Neural crest cell (in vitro differentiated cells): ENCODE results near the gene ETV4. TPM values are rescaled to one million over a fixed set of nuclear protein-coding genes. Genes with fewer than 3 reads are reported as not detected.

Experiments
- DNase-seq: peaks from one replicate; pipeline ENCODE4 v3.0.0; 2021; ENCODE audit warnings: low read depth, mixed read lengths, low spot score
- H3K27ac Mint-ChIP-seq: one replicate; pipeline ENCODE4 v1.8.0; 2021; ENCODE audit warnings: mild to moderate bottlenecking, mixed read lengths; ENCODE audit not compliant: unreplicated experiment
- H3K27me3 Mint-ChIP-seq: 2 replicates; pipeline ENCODE4 v1.8.0; 2021; ENCODE audit warnings: low read depth, mild to moderate bottlenecking, mixed read lengths
- H3K36me3 Mint-ChIP-seq: 2 replicates; pipeline ENCODE4 v1.8.0; 2021; ENCODE audit warnings: low read depth, mild to moderate bottlenecking, mixed read lengths
- H3K4me1 Mint-ChIP-seq: 2 replicates; pipeline ENCODE4 v1.8.0; 2021; ENCODE audit warnings: mixed read lengths
- H3K4me3 Mint-ChIP-seq: one replicate; pipeline ENCODE4 v1.8.0; 2021; ENCODE audit warnings: mild to moderate bottlenecking, mixed read lengths
- H3K9me3 Mint-ChIP-seq: 2 replicates; pipeline ENCODE4 v1.8.0; 2021; ENCODE audit warnings: mixed read lengths
- long read RNA-seq: library from polyadenylated mRNA; unstranded; transcript quantifications from one replicate; pipeline ENCODE4 v2.0.0, GENCODE V29; 2020
- total RNA-seq: library from RNA; stranded (reverse); gene quantifications from 2 replicates; pipeline ENCODE4 v1.2.1, GENCODE V29; 2021
- TF ChIP-seq, protein P1 (sequence below): fragments of 200-600 bp; sonication (generic); conservative IDR thresholded peaks from 2 replicates; pipeline ENCODE4 v1.5.0; 2021; ENCODE audit warnings: antibody characterized with exemption, mild to moderate bottlenecking

ETV4 gene
- total RNA-seq = 55.0 and 59.6 TPM in 2 replicates
- long read RNA-seq, partial matches to known transcripts = 1 of 4 reads
- long read RNA-seq, other reads (novel, unspliced or antisense) = 3 of 4 reads

GRCh38 chr17:43546319-43547188, at the start of gene ETV4:
Gene ETV4, minus strand, starts transcription at chr17:43546340. Its CDS starts 723 bp downstream, at chr17:43545617.
- peak; percentile 93 for DNase-seq
- Mint-ChIP-seq H3K27ac (peak within 1 kb of the TSS; percentile 96), H3K4me1 (peaks cover 70% of the 10 kb centered on the region), H3K4me3 (peak within 1 kb of the TSS; percentile 94), H3K27me3 (peaks cover 11% of the 10 kb centered on the region), H3K9me3 (no peaks in the 10 kb centered on the region), H3K36me3 (no peaks in the 10 kb centered on the region)
- TF ChIP-seq, protein P1, sequence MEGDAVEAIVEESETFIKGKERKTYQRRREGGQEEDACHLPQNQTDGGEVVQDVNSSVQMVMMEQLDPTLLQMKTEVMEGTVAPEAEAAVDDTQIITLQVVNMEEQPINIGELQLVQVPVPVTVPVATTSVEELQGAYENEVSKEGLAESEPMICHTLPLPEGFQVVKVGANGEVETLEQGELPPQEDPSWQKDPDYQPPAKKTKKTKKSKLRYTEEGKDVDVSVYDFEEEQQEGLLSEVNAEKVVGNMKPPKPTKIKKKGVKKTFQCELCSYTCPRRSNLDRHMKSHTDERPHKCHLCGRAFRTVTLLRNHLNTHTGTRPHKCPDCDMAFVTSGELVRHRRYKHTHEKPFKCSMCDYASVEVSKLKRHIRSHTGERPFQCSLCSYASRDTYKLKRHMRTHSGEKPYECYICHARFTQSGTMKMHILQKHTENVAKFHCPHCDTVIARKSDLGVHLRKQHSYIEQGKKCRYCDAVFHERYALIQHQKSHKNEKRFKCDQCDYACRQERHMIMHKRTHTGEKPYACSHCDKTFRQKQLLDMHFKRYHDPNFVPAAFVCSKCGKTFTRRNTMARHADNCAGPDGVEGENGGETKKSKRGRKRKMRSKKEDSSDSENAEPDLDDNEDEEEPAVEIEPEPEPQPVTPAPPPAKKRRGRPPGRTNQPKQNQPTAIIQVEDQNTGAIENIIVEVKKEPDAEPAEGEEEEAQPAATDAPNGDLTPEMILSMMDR = no peak

GRCh38 chr17:43595466-43595865, 49.3 kb upstream of the ETV4 start:
- DNase-seq = no peak
- Mint-ChIP-seq H3K4me1 (peaks cover 39% of the 10 kb centered on the region), H3K27ac (no peak overlapping the region), H3K27me3 (no peaks in the 10 kb centered on the region), H3K9me3 (no peaks in the 10 kb centered on the region), H3K36me3 (no peaks in the 10 kb centered on the region), H3K4me3 (no peak overlapping the region)
- TF ChIP-seq, protein P1 = no peak

DNA sequence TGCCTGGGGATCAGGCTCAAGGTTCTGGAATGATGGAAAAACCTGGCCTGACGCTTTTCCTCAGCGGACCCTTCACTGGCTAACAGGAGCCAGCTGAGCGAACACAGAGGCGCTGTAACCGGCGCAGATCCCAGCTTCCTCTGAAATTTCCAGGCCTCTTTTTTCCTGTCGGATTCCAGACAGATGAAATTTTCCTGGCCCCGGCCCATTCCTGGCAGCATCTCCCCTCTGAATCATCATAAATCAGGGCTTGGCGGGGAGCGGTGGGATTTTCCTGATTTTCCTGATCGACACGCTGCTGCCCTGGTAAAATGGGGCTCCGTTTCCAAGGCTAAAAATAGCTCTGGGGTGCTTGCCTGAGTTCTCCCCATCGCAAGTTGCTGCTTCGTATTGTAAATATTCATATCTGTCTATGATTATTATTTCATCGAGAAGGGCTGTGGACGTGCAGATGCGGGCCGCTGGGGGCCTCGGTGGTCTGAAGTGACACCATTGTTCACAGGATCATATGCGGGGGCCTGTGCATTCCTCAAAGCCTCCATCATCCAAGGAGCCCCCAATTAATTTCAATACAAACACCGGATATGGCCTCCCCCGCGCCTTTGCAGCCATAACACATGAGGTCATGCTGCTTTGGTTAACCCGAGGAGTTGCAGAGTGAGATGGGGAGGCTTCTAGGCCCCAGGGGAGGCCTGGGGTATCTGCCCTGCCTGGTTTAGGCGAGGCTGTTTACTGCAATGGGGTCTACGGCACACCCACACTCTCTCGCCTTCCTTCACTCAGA, 45.8 kb upstream of the ETV4 start:
- Mint-ChIP-seq H3K4me1 (peaks cover 22% of the 10 kb centered on the region), H3K4me3 (no peak overlapping the region), H3K27ac (peak overlapping the region; percentile 83), H3K9me3 (peaks cover 3% of the 10 kb centered on the region), H3K36me3 (no peaks in the 10 kb centered on the region), H3K27me3 (no peaks in the 10 kb centered on the region)
- no peak for DNase-seq
- TF ChIP-seq, protein P1 = no peak

DNA sequence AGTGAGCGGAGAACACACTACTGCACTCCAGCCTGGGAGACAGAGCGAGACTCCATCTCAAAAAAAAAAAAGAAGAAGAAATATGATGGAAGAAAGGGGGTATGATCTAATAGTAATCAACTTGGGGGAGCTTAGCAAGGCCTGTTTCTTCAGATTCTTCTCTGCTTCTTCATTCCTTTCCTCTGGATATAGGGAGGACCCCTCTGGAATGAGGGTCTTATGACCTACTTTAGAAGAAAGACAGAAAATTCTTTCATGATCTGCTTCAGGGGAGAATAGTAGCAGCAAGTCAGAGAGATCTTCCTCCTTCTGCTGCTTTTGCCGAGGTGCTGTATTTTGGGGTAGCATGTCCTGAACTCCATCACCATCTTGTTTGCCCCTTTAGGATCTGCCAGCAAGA, 44.9 kb upstream of the ETV4 start:
- no peak for DNase-seq
- TF ChIP-seq, protein P1 = no peak
- Mint-ChIP-seq H3K27ac (peak overlapping the region; percentile 85), H3K9me3 (peaks cover 3% of the 10 kb centered on the region), H3K36me3 (no peaks in the 10 kb centered on the region), H3K27me3 (no peaks in the 10 kb centered on the region), H3K4me3 (no peak overlapping the region), H3K4me1 (peaks cover 22% of the 10 kb centered on the region)

GRCh38 chr17:43588664-43589435, 42.7 kb upstream of the ETV4 start:
- peaks cover 23% of the 10 kb centered on the region for H3K4me1 Mint-ChIP-seq
- no peaks in the 10 kb centered on the region for H3K27me3 Mint-ChIP-seq
- no peak overlapping the region for H3K4me3 Mint-ChIP-seq
- TF ChIP-seq, protein P1 = no peak
- peaks cover 3% of the 10 kb centered on the region for H3K9me3 Mint-ChIP-seq
- H3K36me3 Mint-ChIP-seq = no peaks in the 10 kb centered on the region
- no peak for DNase-seq
- H3K27ac Mint-ChIP-seq = peak overlapping the region; percentile 40
